Stimulated activated naive B cell treated with anti-CD40 and anti-IgM and Interleukin-4, amounts not matched to agents 10 μg/mL and 1 μg/mL and 100 μg/mL, for 72 hours (primary cell): ENCODE measurements around the gene METTL26.

Experiments
- ATAC-seq, 2 donors: fragments of 150-1000 bp; cut with Tn5 transposase; replicated peaks; 2 replicates each; pipeline ENCODE4 v1.10.0; 2021; ENCODE audit warnings: moderate library complexity in 1 of 2
- DNase-seq: peaks from one replicate; pipeline ENCODE4 v3.0.0; 2021
- H3K27ac Mint-ChIP-seq: one replicate; pipeline ENCODE4 v1.8.0; 2022; ENCODE audit warnings: mild to moderate bottlenecking, mixed read lengths
- H3K27me3 Mint-ChIP-seq, 2 donors: one replicate each; pipeline ENCODE4 v1.8.0; 2022; ENCODE audit warnings: mixed read lengths in 2 of 2
- H3K36me3 Mint-ChIP-seq, 2 donors: one replicate each; pipeline ENCODE4 v1.8.0; 2022; ENCODE audit warnings: mixed read lengths in 2 of 2, mild to moderate bottlenecking in 1 of 2
- H3K4me1 Mint-ChIP-seq, 2 donors: one replicate each; pipeline ENCODE4 v1.8.0; 2022; ENCODE audit warnings: mixed read lengths in 2 of 2, mild to moderate bottlenecking in 1 of 2
- H3K4me3 Mint-ChIP-seq, 2 donors: one replicate each; pipeline ENCODE4 v1.8.0; 2022; ENCODE audit warnings: mild to moderate bottlenecking in 2 of 2, mixed read lengths in 2 of 2, moderate library complexity in 1 of 2
- H3K9me3 Mint-ChIP-seq, 2 donors: one replicate each; pipeline ENCODE4 v1.8.0; 2022; ENCODE audit warnings: mixed read lengths in 2 of 2, mild to moderate bottlenecking in 1 of 2

The METTL26 gene

DNA sequence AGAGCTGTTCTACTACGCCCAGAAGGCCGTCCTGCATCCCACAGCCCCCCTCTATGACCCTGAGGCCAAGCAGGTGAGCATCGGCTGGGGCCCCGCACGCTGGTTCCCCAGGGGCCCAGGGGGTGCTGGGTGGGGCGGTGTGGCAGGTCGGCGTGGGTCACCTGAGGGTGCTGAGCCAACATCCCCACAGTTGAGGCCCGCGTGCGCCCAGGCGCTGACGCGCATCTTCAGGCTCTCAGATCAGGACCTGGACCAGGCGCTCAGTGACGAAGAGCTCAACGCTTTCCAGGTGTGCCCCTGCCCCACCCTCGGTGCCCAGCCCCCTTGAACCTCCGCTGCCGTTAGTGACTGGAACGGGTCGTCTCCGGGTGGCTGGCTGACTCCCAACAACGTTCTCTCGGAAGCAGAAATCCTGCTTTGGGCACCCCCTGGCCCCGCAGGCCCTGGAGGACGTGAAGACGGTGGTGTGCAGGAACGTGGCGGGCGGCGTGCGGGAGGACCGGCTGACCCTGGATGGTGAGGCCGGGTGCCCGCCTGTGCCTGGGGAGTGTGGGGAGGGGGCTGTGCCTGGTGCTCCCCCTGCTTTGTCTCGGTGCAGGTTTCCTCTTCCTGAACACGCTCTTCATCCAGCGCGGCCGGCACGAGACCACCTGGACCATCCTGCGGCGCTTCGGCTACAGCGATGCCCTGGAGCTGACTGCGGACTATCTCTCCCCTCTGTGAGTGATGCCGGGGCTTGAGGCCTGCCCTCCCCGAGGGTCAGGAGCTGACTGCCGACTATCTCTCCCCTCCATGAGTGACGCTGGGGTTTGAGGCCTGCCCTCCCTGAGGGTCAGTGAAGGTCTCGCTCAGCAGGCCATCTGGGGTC is 34.6 kb upstream of the METTL26 start:
- peaks cover 21 to 41% of the 10 kb centered on the region in 2 donors for H3K36me3 Mint-ChIP-seq
- no peak overlapping the region for H3K27ac Mint-ChIP-seq
- ATAC-seq (no peak), DNase-seq (no peak)
- H3K4me3 Mint-ChIP-seq, result no peak overlapping the region
- H3K27me3 Mint-ChIP-seq, result peaks cover 7 to 9% of the 10 kb centered on the region in 2 donors
- H3K9me3 Mint-ChIP-seq, result no peaks in the 10 kb centered on the region
- peaks cover 14 to 31% of the 10 kb centered on the region in 2 donors for H3K4me1 Mint-ChIP-seq

DNA sequence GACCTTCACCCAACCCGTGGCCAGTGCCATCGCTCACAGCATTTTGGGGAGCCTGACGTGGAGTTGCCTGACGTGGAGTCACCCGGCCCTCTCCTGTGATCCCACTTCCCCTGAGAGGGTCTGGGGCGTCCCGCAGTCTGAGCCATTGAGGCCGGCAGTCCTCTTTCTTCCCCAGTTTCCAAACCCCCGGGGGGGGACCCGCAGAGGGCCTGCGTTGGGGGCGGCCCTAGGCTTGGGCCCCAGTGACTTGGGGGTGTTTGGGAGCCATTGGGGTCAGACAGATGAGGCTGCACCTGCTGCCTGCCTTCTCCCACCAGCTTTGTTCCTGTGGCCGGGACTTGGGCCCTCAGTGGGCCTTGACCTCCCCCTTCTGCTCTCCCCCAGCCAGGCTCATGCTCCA is 33.6 kb upstream of the METTL26 start:
- H3K27me3 Mint-ChIP-seq, result peaks cover 0 to under 1% of the 10 kb centered on the region in 2 donors
- H3K36me3 Mint-ChIP-seq, result peaks cover 18 to 36% of the 10 kb centered on the region in 2 donors
- H3K27ac Mint-ChIP-seq, result no peak overlapping the region
- H3K4me1 Mint-ChIP-seq, result peaks cover 7 to 22% of the 10 kb centered on the region in 2 donors
- ATAC-seq, result no peak
- H3K4me3 Mint-ChIP-seq, result peak overlapping the region; percentile 62 to 86
- no peaks in the 10 kb centered on the region for H3K9me3 Mint-ChIP-seq
- no peak for DNase-seq

DNA sequence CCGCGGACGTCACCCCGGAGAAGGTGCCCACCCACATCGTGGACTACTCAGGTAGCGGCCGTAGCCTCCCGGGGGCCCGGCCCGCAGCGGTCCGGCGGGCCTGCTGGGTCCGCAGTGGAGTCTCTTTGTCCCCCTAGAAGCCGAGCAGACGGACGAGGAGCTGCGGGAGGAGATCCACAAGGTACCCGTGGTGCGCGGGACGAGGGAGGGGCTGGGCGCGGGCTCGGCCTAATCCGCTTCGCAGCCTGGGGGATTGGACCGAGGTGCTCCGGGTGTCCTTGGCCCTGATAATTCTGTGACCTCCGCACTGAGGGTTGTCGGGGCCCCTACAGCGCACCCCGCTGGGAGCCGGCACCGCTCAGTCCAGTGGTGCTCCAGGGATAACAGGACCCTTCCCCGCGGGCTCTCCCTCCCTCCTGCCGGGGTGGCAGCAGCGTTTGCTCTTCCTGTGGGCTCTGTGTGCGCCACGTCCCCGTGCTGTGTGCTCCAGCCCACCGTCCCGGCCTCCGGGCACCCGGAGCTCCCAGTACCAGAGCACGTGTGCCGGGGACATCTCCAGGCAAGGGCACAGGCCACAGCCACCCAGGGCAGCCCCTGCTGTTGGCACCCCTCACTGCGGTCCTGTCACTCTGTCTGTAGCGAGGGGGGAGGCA is 32.5 kb upstream of the METTL26 start:
- Mint-ChIP-seq H3K4me1 (peaks cover 7 to 22% of the 10 kb centered on the region in 2 donors), H3K27ac (peak overlapping the region; percentile 87), H3K9me3 (no peaks in the 10 kb centered on the region), H3K4me3 (peak overlapping the region; percentile 86 to 87), H3K27me3 (no peaks in the 10 kb centered on the region), H3K36me3 (peaks cover 14 to 31% of the 10 kb centered on the region in 2 donors)
- DNase-seq (no peak), ATAC-seq (peak; percentile 8 to 15)

DNA sequence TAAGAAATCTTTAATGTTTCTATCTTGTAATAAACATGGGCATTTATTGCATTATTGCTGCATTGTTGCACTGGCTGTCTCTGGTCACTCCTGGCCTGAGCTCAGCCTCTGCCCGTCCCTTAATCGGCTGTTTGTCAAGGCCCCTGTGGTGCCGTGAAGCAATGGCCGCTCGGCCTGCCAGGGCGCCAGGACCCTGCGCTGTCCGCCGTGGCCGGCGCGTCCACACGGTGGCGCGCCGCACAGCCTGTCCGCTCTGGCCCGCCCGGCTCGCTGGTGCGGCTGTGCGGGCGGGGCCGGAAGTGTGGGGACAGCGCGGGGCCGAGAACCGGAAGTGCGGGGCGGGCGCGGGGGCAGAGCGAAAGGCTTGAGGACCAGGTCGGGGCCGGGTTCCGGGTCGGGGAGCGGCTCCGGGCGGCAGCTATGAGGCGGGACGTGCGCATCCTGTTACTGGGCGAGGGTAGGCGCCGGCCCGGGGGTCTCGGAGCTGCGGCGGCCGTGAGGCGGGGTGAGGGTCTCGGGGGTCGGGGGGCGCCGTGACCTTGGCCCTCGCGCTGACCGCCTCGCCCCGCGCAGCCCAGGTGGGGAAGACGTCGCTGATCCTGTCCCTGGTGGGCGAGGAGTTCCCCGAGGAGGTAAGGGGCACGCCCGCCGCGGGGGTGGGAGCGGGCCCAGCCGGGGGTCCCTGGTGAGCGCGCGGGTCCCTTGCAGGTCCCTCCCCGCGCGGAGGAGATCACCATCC is 31.8 kb upstream of the METTL26 start, which contains the start of gene RHOT2:
RHOT2 (plus strand) TSS at position 353 of the 739 bp plus-strand sequence; CDS start at position 421, 68 bp downstream.
- peak within 1 kb of the TSS; percentile 90 for H3K27ac Mint-ChIP-seq
- H3K27me3 Mint-ChIP-seq, result no peaks in the 10 kb centered on the region
- H3K9me3 Mint-ChIP-seq, result no peaks in the 10 kb centered on the region
- peak; percentile 93 for DNase-seq
- peak within 1 kb of the TSS; percentile 86 to 87 for H3K4me3 Mint-ChIP-seq
- peaks cover 12 to 28% of the 10 kb centered on the region in 2 donors for H3K36me3 Mint-ChIP-seq
- H3K4me1 Mint-ChIP-seq, result peaks cover 7 to 22% of the 10 kb centered on the region in 2 donors
- ATAC-seq, result peak; percentile 98 to 99

DNA sequence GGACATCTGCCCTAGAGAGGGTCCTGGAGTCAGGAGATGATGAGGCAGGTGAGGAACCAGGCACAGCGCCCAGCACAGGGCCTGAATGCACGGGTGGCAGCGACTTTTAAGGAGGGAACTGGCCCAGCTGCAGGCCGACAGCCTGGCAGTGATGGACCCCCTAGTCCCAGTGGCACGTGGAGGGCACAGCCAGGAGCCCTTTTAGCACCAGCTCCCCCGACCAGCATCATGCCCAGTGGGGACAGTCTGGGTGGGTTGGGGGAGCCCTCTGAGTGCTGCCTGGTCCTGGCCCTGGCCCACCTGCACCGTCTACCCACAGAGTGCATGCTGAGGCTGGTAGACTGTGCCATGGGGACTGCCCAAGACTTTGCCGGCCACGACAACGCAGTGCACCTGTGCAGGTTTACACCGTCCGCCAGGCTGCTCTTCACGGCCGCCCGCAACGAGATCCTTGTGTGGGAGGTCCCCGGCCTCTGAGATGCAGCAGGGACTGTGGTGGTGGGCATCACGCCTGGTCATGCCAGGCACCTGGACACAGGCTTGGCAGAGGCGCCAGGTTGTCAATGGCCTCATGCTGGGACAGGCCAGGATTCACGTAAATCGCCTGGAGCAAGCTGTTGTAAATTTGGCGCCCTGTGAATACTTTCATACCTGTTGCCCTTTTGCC is 31.1 kb upstream of the METTL26 start:
- H3K36me3 Mint-ChIP-seq, result peaks cover 12 to 25% of the 10 kb centered on the region in 2 donors
- H3K4me1 Mint-ChIP-seq, result peaks cover 7 to 22% of the 10 kb centered on the region in 2 donors
- no peaks in the 10 kb centered on the region for H3K27me3 Mint-ChIP-seq
- peak overlapping the region; percentile 86 to 87 for H3K4me3 Mint-ChIP-seq
- H3K9me3 Mint-ChIP-seq, result no peaks in the 10 kb centered on the region
- peak overlapping the region; percentile 90 for H3K27ac Mint-ChIP-seq
- DNase-seq (no peak), ATAC-seq (no peak)

DNA sequence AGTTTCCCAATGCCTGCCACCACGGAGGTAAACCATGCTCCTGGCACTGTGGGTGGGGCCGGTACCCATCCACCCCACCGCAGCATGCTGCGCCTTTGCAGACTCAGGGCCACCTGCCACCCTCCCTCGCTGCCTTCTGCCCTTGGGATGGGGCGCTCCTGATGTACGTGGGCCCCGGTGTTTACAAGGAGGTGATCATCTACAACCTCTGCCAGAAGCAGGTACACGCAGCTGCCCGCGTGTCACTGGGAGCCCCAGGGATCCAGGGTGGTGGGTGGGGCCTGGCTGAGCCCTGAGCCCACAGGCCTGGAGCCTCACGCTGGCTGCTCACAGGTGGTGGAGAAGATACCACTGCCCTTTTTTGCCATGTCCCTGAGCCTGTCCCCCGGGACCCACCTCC is 30.5 kb upstream of the METTL26 start:
- peak overlapping the region; percentile 42 for H3K27ac Mint-ChIP-seq
- H3K36me3 Mint-ChIP-seq, result peaks cover 12 to 21% of the 10 kb centered on the region in 2 donors
- DNase-seq (no peak), ATAC-seq (no peak)
- H3K9me3 Mint-ChIP-seq, result no peaks in the 10 kb centered on the region
- H3K27me3 Mint-ChIP-seq, result no peaks in the 10 kb centered on the region
- peak overlapping the region in 1 of 2 donors; percentile 3 for H3K4me3 Mint-ChIP-seq
- peaks cover 7 to 25% of the 10 kb centered on the region in 2 donors for H3K4me1 Mint-ChIP-seq

DNA sequence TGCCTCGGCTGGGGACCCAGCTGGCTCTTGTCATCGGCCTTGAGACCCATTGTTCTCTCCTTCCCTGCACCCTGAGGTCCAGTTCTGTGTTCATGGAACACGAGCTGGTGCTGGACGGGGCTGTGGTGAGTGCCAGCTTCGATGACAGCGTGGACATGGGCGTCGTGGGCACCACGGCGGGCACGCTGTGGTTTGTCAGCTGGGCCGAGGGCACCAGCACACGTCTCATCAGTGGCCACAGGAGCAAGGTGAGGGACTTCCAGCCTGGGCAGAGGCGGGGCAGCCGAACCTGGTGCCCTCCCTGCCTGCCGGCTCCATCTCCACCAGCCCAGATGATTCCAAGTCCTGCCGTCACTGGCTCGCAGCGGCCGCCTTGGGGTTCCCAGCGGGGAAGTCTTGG is 26.5 kb upstream of the METTL26 start:
- Mint-ChIP-seq H3K4me1 (peaks cover 5 to 17% of the 10 kb centered on the region in 2 donors), H3K27ac (no peak overlapping the region), H3K27me3 (no peaks in the 10 kb centered on the region), H3K9me3 (no peaks in the 10 kb centered on the region), H3K4me3 (no peak overlapping the region), H3K36me3 (peaks cover 13 to 27% of the 10 kb centered on the region in 2 donors)
- ATAC-seq, result no peak
- no peak for DNase-seq

DNA sequence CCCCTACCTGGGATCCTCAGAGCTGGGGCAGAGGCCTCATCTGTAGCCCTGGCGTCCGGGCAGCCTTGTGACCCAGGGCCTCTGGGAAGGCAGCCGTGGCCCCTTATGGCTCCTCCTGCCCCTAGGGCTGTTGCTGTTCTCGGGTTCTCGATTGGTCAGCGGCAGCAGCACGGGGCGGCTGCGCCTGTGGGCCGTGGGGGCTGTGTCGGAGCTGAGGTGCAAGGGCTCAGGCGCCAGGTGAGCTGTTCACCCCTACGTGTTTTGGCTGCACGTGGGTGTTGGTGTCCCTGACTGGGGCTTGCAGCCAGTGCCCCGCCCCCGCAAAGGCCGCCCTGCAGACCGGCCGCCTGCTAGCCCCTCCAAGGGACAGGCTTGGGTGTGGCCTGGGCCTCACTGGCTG is 26.0 kb upstream of the METTL26 start:
- DNase-seq (no peak), ATAC-seq (no peak)
- peaks cover 4 to 15% of the 10 kb centered on the region in 2 donors for H3K4me1 Mint-ChIP-seq
- H3K27me3 Mint-ChIP-seq, result no peaks in the 10 kb centered on the region
- no peaks in the 10 kb centered on the region for H3K9me3 Mint-ChIP-seq
- H3K36me3 Mint-ChIP-seq, result peaks cover 13 to 27% of the 10 kb centered on the region in 2 donors
- H3K4me3 Mint-ChIP-seq, result no peak overlapping the region
- no peak overlapping the region for H3K27ac Mint-ChIP-seq

DNA sequence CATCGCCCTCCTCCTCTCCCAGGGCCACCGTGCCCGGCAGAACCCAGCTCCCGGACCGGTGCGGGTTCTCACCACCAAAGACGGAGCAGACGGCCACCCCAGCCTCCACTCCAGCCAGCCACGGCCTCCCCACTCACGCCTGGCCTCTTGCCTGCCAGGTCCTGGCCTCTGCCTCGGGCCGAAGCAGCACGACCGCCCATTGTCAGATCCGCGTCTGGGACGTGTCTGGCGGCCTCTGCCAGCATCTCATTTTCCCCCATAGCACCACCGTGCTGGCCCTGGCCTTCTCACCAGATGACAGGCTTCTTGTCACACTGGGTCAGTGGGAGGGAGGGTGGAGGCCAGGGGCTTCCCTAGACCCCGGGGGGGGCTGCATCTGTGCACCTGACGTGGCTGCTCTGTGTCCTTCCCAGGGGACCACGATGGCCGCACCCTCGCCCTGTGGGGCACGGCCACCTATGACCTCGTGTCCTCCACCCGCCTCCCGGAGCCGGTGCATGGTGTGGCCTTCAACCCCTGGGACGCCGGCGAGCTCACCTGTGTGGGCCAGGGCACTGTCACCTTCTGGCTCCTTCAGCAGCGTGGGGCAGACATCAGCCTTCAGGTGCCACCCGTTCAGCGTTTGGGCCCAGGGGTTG is 25.2 kb upstream of the METTL26 start:
- Mint-ChIP-seq H3K27me3 (no peaks in the 10 kb centered on the region), H3K4me1 (peaks cover 4 to 15% of the 10 kb centered on the region in 2 donors), H3K27ac (peak overlapping the region; percentile 9), H3K36me3 (peaks cover 13 to 27% of the 10 kb centered on the region in 2 donors), H3K4me3 (peak overlapping the region; percentile 41 to 63), H3K9me3 (no peaks in the 10 kb centered on the region)
- peak in 1 of 2 donors; percentile 7 for ATAC-seq
- no peak for DNase-seq

DNA sequence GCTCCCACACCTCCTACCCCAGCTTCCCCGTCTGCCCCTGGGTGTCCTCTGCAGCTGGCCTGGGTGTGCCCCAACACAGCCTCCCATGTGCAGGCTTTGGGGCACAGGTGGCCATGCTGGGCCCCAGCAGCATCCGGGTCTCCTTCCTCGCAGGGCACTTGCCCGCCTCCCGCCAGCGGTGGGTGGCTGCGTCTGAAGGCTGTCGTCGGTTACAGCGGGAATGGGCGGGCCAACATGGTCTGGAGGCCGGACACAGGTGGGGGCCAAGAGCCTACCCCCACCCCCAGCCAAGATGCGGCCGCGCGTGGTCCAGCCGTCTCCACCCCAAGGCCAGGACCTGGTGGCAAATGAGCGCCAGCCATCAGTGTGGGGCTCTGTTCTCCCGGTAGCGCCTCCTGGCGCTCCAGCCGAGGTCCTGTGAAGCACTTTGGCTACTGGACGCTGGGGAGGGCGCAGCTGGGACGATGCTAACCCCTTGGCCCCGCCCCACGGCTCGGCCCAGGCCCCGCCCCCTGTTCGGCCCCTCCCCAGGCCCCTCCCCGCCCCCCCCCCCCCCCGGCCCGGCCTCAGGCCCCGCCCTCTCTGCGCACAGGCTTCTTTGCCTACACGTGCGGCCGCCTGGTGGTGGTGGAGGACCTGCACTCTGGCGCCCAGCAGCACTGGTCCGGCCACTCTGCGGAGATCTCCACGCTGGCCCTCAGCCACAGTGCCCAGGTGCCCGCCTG is 24.5 kb upstream of the METTL26 start:
- H3K36me3 Mint-ChIP-seq, result peaks cover 13 to 27% of the 10 kb centered on the region in 2 donors
- DNase-seq (peak; percentile 54), ATAC-seq (peak; percentile 86 to 87)
- peak overlapping the region; percentile 41 to 63 for H3K4me3 Mint-ChIP-seq
- H3K27me3 Mint-ChIP-seq, result no peaks in the 10 kb centered on the region
- peak overlapping the region; percentile 42 for H3K27ac Mint-ChIP-seq
- H3K4me1 Mint-ChIP-seq, result peaks cover 4 to 15% of the 10 kb centered on the region in 2 donors
- no peaks in the 10 kb centered on the region for H3K9me3 Mint-ChIP-seq

DNA sequence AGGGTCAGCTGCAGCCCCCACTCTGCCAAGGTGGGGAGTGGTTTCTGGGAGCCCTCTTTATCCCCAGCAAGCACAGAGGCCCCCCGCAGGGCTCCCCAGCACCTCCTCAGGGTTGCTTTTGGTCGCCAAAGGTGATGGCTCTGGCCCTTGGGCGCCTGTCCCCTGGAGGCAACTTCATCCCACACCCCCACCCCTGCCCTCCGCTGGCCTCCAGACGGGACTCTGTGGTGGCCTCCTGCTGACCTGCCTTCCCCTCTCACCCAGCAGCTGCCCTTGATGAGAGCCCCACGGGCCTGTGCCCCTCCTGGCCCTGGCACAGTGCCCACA is 24.0 kb upstream of the METTL26 start:
- Mint-ChIP-seq H3K27ac (peak overlapping the region; percentile 42), H3K27me3 (no peaks in the 10 kb centered on the region), H3K36me3 (peaks cover 13 to 27% of the 10 kb centered on the region in 2 donors)

DNA sequence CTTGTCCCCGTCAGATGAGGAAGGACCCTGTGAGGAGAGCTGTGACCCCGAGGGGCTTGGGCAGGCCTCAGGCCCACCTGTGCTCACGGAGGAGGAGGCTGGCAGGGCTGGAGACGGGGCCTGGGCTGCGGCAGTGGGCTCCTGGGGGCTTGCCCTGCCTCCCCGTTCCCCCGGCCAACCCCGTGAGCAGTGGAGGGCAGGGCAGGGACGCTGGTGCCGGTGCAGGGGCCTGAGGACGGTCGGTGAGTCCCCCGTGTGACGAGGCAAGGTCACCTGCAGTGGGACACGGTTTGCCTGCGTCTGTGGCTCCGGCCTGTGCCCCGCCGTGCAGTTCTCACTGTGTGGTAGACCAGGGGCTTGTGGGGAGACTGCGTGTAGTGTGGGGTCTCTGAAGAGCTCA is 23.5 kb upstream of the METTL26 start:
- Mint-ChIP-seq H3K27ac (no peak overlapping the region), H3K4me1 (peaks cover 4 to 15% of the 10 kb centered on the region in 2 donors), H3K27me3 (no peaks in the 10 kb centered on the region), H3K36me3 (peaks cover 13 to 27% of the 10 kb centered on the region in 2 donors), H3K4me3 (no peak overlapping the region), H3K9me3 (no peaks in the 10 kb centered on the region)
- ATAC-seq (no peak), DNase-seq (no peak)

More for the DNA sequence above, 24.0 kb upstream of the METTL26 start:
- Mint-ChIP-seq H3K9me3 (no peaks in the 10 kb centered on the region), H3K4me1 (peaks cover 4 to 15% of the 10 kb centered on the region in 2 donors), H3K4me3 (no peak overlapping the region)
- ATAC-seq (peak in 1 of 2 donors; percentile 2), DNase-seq (no peak)
